GM18508 (cell line): ENCODE results near the gene WSCD2.

Experiments used
- ATAC-seq: cut with Tn5 transposase; IDR thresholded peaks from one replicate; pipeline ENCODE4 v1.9.1; 2021; ENCODE audit warnings: moderate number of reproducible peaks; ENCODE audit not compliant: insufficient read depth, unreplicated experiment

The WSCD2 gene

GRCh38 chr12:108106599-108106998 is 22.5 kb upstream of the WSCD2 start:
- ATAC-seq: no peak

DNA sequence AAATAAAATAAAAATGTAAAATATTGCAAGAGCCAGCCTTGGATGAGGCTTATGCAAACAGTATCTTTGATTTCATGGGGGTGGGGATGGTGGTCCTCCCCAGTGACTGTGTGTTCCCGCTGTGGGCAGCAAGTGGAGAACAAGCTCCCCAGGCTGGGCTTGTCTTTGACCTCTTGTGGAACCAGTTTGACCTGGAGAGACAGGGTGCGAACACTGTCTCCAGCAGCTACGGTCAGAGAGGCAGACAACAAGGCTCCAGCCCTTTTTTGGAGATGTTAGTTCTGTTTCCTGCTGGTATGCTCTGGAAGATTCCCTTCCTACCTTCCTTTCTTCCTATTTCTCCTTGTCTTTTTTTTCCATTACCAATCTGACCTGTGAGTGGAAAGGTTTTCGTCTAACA is 21.8 kb upstream of the WSCD2 start:
- ATAC-seq: no peak

DNA sequence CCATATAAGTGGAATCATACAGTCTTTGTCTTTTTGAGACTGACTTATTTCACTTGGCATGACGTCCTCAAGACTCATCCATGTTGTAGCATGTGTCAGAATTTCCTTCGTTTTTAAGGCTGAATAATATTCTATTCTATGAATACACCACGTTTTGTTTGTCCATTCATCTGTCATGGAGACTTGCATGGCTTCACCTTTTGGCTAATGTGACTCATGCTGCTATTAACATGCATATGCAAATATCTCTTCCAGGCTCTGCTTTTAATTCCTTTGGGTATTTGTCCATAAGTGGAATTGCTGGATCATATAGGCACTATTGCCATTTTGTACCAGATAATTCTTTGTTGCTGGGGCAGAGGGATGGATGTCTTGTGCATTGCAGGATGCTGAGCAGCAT is 19.6 kb upstream of the WSCD2 start:
- ATAC-seq: no peak

DNA sequence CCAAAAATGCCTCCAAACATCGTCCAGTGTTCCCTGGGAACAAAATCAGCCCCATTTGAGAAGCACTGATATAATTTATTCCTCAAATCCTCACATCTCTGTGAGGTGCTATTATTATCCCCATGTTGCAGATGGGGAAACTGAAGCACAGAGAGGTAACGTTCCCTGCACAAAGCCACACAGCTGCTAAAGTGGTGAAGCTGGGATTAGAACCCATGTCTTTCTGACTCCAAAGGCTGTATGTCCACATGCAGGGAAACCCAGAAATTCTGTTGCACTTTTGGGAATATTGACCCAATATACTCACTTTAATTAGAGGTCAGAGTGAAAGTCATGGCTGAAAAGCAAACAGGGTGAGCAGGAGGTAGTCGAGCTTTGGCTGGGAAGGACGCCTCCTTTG is 19.1 kb upstream of the WSCD2 start:
- ATAC-seq: no peak

DNA sequence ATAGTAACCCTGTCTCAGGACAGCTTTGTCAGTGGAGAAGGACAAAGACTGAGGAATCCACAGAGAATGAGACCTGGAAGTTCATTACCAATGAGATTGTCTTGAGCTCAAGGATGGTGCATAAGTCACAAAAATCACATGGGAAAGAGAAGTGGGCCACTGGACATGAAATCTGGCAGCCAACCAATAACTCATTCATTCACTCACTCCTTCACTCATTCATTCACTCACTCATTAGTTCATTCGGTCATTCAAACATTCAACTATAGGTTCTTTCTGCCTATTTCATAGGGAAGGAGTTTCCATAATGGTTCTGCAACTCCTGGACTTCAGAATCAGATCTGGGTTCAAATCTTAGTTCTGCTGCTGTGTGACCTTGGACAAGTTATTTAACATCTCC is 18.2 kb upstream of the WSCD2 start:
- ATAC-seq: no peak

- no peak for ATAC-seq
Observed at GRCh38 chr12:108112832-108113556, 16.1 kb upstream of the WSCD2 start.

GRCh38 chr12:108115123-108116121 is 13.7 kb upstream of the WSCD2 start:
- ATAC-seq: no peak

DNA sequence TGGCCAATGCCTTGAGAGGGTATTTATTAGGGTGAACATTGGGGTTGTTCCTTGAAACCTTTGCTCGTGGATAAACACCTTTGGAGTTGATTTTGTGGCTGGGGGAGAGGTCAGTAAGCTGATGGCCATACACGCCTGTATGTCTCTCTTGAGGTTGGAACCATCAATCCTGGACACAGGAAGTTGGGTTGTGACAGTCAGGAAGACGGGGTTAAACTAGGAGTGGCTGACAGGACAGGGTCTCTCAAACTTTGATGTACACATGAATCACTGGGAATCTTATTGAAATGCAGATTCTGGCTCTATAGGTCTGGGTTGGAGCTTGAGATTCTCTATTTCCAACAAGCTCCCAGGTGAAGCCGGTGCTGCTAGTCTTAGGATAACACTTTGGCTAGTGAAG is 12.8 kb upstream of the WSCD2 start:
- no peak for ATAC-seq

DNA sequence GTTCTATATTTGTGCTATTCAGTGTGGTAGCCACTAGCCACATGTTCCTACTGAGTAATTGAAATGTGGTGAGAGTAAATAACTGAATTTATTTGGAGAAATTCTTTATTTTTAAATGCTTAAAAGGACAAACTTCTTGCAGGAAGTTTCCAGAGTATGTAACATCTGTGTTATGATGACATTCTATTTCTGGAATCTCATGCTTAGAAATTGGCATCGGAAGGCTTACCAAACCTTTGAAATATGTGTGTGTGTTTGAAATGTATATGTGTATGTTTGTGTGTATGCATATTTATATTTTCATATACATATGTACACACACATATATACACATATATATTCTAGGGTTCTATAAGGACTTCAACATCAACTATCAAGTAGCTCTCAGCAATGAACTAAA is 12.4 kb upstream of the WSCD2 start:
- ATAC-seq: no peak

- no peak for ATAC-seq
Observed at GRCh38 chr12:108117163-108117849, 11.8 kb upstream of the WSCD2 start.

GRCh38 chr12:108117902-108118301 is 11.2 kb upstream of the WSCD2 start:
- no peak for ATAC-seq

GRCh38 chr12:108119126-108119973 is 9.7 kb upstream of the WSCD2 start:
- no peak for ATAC-seq

- ATAC-seq: no peak
Observed at GRCh38 chr12:108119974-108120862, 8.9 kb upstream of the WSCD2 start.

- no peak for ATAC-seq
Observed at GRCh38 chr12:108120863-108121165, 8.3 kb upstream of the WSCD2 start.

GRCh38 chr12:108121320-108121719 is 7.8 kb upstream of the WSCD2 start:
- ATAC-seq: no peak

DNA sequence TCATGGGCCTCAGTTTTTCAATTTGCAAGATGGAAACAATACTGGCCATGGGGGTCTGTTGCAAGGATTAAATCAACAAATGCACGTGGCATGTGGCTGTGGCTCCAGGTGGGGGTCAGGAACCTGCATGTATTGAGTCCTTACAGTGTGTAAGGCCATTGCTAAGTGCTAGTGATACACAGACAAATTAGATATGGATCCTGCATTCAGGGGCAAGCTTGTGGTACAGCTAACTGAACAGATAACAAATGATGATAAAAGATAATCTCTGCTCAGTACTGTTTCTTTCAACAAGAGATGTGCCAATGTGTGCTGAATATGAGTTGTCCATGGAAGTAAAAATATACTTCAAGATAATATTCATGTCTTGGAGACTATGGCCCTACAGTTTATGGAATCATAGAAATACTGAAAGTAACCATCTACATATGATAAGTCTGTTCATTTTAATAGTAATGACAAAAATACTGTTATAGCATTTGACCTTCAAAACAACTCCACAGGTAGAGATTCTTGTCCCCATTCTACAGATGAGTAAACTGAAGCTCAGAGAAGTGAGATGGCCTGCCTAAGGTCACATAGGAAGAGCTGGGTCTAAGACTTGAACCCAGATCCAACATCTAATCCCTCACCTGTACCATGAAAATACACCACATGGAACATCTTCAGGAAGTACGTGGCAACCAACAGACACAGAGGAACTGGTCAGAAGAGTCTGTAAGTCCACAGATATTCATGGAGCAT is 7.2 kb upstream of the WSCD2 start:
- no peak for ATAC-seq

GRCh38 chr12:108122644-108123043 is 6.4 kb upstream of the WSCD2 start:
- no peak for ATAC-seq

- no peak for ATAC-seq
Observed at GRCh38 chr12:108123402-108123801, 5.7 kb upstream of the WSCD2 start.

DNA sequence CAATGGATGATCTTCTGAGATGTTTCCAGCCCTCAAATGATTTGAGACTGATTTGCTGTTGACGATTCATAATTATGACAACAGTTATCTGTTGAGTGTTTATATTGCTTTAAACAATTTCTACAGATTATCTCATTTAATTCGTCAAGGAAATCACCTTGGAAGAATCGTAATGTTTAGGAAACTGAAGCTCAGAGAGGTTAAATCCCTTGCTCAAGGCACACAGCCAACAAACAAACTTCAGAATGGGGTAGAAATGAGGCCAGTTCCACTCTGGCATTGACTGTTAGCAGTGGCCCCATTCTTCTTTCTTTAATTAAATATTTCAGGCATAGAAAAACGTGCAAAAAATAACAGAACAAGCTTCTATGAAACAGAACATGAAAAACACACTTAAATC is 4.0 kb upstream of the WSCD2 start:
- ATAC-seq: no peak
